ENCODE data around the gene RNF113B.

RNF113B gene

DNA sequence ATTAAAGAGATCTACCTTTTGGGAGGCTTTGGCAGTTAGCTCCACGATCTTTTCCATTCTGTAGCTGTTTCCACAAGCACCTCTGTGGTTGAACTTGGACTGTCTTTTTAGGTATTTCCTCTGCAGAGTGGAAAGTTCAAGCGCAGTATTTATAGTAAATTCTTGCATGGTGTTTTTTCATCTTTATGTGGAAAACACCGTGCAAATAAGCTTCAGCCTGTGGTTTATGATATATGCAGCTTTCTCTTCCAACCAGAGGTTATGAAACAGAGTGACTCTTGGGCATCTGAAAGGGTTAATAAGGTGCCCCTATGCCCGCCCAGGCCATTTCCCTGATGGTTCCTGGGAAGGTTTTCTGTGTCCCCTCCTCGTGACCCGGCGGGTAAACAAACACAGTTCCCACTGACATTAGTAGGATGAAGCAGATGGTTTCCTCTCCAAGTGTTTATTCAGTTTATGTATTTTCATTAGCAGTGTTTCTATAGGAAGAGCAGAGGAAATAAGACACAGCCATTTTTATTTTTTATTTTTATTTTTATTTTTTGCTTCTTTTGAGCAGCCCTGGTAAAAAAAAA, 39.7 kb upstream of the RNF113B start:
- Histone ChIP-seq H3K4me2 (ENCODE audit: low read length) (no peak overlapping the region), H3K27me3 (ENCODE audit: control insufficient read depth, insufficient read depth, low read length) (no peaks in the 10 kb centered on the region), H3K9me3 (replicated peaks; ENCODE audit: low read length) (no peaks in the 10 kb centered on the region), H3K9ac (ENCODE audit: low read depth, low read length) (no peak overlapping the region), H3K4me3 (ENCODE audit: low read length) (no peak overlapping the region), H3K36me3 (ENCODE audit: insufficient read depth, low read length) (no peaks in the 10 kb centered on the region), H3K4me1 (ENCODE audit: control insufficient read depth, insufficient read depth, low read length) (peaks cover 42% of the 10 kb centered on the region)

DNA sequence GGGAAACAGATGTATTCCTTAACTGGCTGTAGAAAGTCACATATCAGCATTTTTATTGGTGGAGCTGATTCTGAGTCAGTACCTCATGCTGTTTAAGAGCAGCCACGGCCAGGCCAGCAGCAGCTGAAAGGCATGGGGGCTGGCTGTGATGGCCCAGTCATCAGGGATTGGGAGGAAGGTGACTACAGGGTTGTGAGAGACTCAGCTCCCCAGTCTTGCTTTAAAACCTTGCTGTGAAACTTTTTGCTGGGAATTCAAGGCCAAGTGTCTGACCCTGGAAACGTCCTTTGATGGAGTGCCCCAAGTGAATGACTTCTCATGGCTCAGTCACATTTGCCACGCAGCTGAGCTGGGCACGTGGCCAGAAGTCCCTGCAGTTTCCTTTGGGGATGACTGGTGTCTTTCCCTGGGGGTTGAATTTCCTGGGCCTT, 39.1 kb upstream of the RNF113B start:
- no peak overlapping the region for H3K4me3 ChIP-seq (ENCODE audit: low read length)
- no peak overlapping the region for H3K9ac ChIP-seq (ENCODE audit: low read depth, low read length)
- H3K4me2 ChIP-seq (ENCODE audit: low read length) = peak overlapping the region; percentile 40
- no peaks in the 10 kb centered on the region for H3K27me3 ChIP-seq (ENCODE audit: control insufficient read depth, insufficient read depth, low read length)
- H3K4me1 ChIP-seq (ENCODE audit: control insufficient read depth, insufficient read depth, low read length) = peaks cover 36% of the 10 kb centered on the region
- no peaks in the 10 kb centered on the region for H3K36me3 ChIP-seq (ENCODE audit: insufficient read depth, low read length)
- H3K9me3 ChIP-seq (replicated peaks; ENCODE audit: low read length) = no peaks in the 10 kb centered on the region

DNA sequence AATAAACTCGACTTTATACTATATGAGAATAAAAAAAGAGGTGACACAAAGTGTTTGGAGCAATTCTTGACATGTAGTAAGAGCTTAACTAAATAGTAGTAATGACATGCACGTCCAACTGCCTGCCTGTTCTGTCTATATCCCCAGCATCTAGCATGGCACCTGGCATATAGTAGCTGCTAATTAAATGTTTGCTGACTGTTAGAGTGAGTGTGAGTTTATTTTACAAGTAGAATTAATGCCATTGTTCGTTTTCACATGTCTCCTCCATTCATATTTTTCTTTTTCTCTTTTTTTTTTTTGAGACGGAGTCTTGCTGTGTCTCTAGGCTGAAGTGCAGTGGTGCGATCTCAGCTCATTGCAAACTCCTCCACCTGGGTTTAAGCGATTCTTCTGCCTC, 38.4 kb upstream of the RNF113B start:
- Histone ChIP-seq H3K4me3 (ENCODE audit: low read length) (no peak overlapping the region), H3K27me3 (ENCODE audit: control insufficient read depth, insufficient read depth, low read length) (no peaks in the 10 kb centered on the region), H3K36me3 (ENCODE audit: insufficient read depth, low read length) (no peaks in the 10 kb centered on the region)

DNA sequence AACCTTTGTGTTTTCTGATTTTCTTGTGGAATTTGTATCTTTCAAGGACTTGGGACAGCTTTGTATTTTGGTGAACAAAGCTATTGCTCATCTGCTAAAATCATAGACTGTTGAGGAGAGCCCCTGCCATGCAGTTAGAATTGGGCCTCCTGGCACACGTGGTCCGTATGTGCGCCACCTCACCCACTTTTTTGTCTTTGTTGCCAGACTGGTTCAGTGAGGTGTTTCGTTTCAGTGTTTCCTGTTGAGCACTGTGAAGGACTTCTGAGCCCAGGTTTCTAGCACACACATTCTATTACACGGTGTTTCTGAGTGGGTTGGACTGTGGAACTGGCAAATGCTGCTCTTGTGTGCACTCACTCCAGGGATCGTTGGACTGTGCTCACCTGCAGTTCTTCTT, 37.6 kb upstream of the RNF113B start:
- peak overlapping the region; percentile 5 for H3K9ac ChIP-seq (ENCODE audit: low read depth, low read length)
- no peaks in the 10 kb centered on the region for H3K36me3 ChIP-seq (ENCODE audit: insufficient read depth, low read length)
- H3K4me1 ChIP-seq (ENCODE audit: control insufficient read depth, insufficient read depth, low read length) = peaks cover 40% of the 10 kb centered on the region
- peak overlapping the region; percentile 58 for H3K4me2 ChIP-seq (ENCODE audit: low read length)
- H3K9me3 ChIP-seq (replicated peaks; ENCODE audit: low read length) = no peaks in the 10 kb centered on the region
- H3K4me3 ChIP-seq (ENCODE audit: low read length) = no peak overlapping the region
- H3K27me3 ChIP-seq (ENCODE audit: control insufficient read depth, insufficient read depth, low read length) = no peaks in the 10 kb centered on the region

More for the DNA sequence above, 38.4 kb upstream of the RNF113B start:
- Histone ChIP-seq H3K9ac (ENCODE audit: low read depth, low read length) (no peak overlapping the region), H3K4me2 (ENCODE audit: low read length) (no peak overlapping the region), H3K4me1 (ENCODE audit: control insufficient read depth, insufficient read depth, low read length) (peaks cover 36% of the 10 kb centered on the region), H3K9me3 (replicated peaks; ENCODE audit: low read length) (no peaks in the 10 kb centered on the region)

DNA sequence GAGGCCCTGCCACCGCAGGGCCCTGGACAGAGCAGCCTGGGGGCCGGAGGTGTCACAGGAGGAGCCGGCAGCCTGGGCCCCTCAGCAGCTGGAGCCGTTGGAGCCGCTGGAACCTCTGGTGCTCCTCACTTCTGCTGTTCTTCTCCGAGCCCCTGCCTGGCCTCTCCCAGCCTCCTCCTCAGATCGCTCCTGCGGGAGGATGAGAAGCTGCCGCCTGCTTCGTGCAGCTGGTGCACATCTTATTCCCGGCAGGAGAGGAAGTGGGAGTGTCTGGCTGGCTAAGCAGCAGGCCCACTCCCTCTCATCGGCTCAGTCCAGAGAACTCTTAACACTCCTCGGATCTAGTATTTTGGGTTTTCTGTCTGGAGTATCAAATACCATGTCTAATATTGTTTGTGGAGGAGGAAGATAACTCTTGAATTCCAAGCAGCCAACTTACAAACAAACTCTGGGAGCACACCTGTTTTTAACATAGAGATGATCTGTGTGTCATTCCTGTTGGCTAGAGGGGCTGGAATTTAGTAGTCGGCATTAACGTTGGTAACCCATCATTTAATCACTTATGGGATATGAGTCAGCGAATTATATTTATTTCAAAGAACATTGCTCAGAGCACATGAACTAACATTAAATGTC, 37.1 kb upstream of the RNF113B start:
- H3K4me3 ChIP-seq (ENCODE audit: low read length) = peak overlapping the region; percentile 33
- peak overlapping the region; percentile 24 for H3K9ac ChIP-seq (ENCODE audit: low read depth, low read length)
- H3K36me3 ChIP-seq (ENCODE audit: insufficient read depth, low read length) = no peaks in the 10 kb centered on the region
- peaks cover 40% of the 10 kb centered on the region for H3K4me1 ChIP-seq (ENCODE audit: control insufficient read depth, insufficient read depth, low read length)
- H3K27me3 ChIP-seq (ENCODE audit: control insufficient read depth, insufficient read depth, low read length) = no peaks in the 10 kb centered on the region
- no peaks in the 10 kb centered on the region for H3K9me3 ChIP-seq (replicated peaks; ENCODE audit: low read length)
- peak overlapping the region; percentile 58 for H3K4me2 ChIP-seq (ENCODE audit: low read length)

DNA sequence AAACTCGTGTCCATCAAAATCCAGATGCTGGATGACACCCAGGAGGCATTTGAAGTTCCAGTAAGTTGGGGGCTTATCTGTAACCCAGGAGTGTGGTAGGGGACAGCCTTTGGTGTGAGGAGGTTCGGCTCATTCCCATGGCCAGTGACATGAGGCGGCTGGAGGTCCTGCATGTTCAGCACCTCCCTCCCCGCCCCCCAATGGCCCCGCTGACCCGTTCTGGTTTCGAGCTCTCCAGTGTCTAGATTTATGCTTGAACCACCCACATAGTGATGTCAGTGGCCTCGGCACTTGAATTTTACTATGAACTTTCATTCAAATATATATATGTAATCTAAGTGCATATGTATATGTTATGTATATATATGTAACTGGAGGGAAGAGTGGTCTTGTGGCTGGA, 36.3 kb upstream of the RNF113B start:
- H3K4me1 ChIP-seq (ENCODE audit: control insufficient read depth, insufficient read depth, low read length) = peaks cover 40% of the 10 kb centered on the region
- no peaks in the 10 kb centered on the region for H3K36me3 ChIP-seq (ENCODE audit: insufficient read depth, low read length)

DNA sequence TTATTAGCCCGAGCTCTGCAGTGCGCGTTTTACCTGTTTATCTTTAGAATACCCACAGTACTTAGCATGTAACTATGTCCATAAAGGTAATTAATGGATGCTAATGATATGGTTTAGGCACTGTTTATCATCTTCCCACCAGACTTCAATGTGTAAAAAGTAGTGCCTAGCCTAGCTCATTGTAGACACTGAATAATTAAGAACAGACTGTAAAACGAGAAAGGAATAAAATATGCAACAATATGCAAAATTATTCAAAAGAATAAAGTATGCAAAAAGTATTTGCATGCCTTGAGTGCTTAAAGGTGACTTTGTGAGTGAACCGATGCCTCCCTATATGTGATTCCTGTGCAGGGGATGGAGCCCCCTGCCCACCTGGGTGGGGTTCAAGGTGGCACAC, 35.7 kb upstream of the RNF113B start:
- Histone ChIP-seq H3K9ac (ENCODE audit: low read depth, low read length) (no peak overlapping the region), H3K36me3 (ENCODE audit: insufficient read depth, low read length) (no peaks in the 10 kb centered on the region), H3K27me3 (ENCODE audit: control insufficient read depth, insufficient read depth, low read length) (no peaks in the 10 kb centered on the region), H3K4me1 (ENCODE audit: control insufficient read depth, insufficient read depth, low read length) (peaks cover 40% of the 10 kb centered on the region), H3K4me3 (ENCODE audit: low read length) (no peak overlapping the region), H3K9me3 (replicated peaks; ENCODE audit: low read length) (no peaks in the 10 kb centered on the region), H3K4me2 (ENCODE audit: low read length) (no peak overlapping the region)

More for the DNA sequence above, 36.3 kb upstream of the RNF113B start:
- H3K4me2 ChIP-seq (ENCODE audit: low read length) = no peak overlapping the region
- no peak overlapping the region for H3K9ac ChIP-seq (ENCODE audit: low read depth, low read length)
- H3K4me3 ChIP-seq (ENCODE audit: low read length) = no peak overlapping the region
- H3K9me3 ChIP-seq (replicated peaks; ENCODE audit: low read length) = no peaks in the 10 kb centered on the region
- H3K27me3 ChIP-seq (ENCODE audit: control insufficient read depth, insufficient read depth, low read length) = no peaks in the 10 kb centered on the region

DNA sequence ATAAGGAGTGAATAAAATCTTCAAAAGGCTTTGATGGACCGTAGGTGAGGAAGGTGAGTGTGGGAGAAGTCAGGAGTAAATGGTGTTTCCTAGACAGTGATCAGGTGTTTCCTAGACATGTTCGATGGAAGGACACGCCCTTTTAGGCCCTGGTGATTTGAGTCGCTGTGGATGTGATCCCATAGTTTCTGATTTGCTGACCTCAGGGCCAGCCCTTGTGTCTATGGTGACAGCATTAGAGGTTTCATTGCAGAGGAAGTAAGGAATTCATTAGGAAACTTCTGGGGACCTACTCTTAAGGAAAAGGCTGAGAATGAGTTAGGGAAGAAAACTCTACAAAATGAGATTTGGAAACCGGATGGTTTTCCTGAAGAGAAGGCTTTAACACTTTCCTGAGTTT, 31.5 kb upstream of the RNF113B start:
- Histone ChIP-seq H3K4me2 (ENCODE audit: low read length) (no peak overlapping the region), H3K36me3 (ENCODE audit: insufficient read depth, low read length) (no peaks in the 10 kb centered on the region), H3K4me3 (ENCODE audit: low read length) (no peak overlapping the region), H3K4me1 (ENCODE audit: control insufficient read depth, insufficient read depth, low read length) (peaks cover 11% of the 10 kb centered on the region), H3K9me3 (replicated peaks; ENCODE audit: low read length) (peaks cover 3% of the 10 kb centered on the region), H3K9ac (ENCODE audit: low read depth, low read length) (no peak overlapping the region), H3K27me3 (ENCODE audit: control insufficient read depth, insufficient read depth, low read length) (no peaks in the 10 kb centered on the region)

DNA sequence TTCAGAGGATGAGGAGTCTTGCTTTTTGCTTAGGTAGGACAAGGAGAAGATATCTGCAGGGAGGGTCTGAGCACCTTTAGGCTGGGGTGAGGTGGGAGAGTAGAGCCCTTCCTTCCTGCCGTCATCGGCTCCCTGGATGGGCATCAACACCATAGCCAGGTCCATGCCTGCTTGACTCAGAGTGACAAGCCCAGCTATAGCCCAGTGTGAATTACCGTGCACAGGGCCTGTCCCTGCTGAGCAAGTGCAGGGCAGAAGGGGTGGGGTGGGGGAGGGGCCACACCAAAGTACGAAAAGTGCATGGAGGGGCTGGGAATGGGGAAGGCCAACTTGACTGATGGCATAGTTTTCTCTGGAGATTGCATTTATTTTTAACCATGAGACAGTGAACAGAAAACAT, 30.3 kb upstream of the RNF113B start:
- Histone ChIP-seq H3K4me3 (ENCODE audit: low read length) (no peak overlapping the region), H3K36me3 (ENCODE audit: insufficient read depth, low read length) (no peaks in the 10 kb centered on the region), H3K9ac (ENCODE audit: low read depth, low read length) (peak overlapping the region; percentile 56), H3K9me3 (replicated peaks; ENCODE audit: low read length) (peaks cover 3% of the 10 kb centered on the region), H3K27me3 (ENCODE audit: control insufficient read depth, insufficient read depth, low read length) (no peaks in the 10 kb centered on the region), H3K4me2 (ENCODE audit: low read length) (peak overlapping the region; percentile 43), H3K4me1 (ENCODE audit: control insufficient read depth, insufficient read depth, low read length) (peaks cover 7% of the 10 kb centered on the region)

DNA sequence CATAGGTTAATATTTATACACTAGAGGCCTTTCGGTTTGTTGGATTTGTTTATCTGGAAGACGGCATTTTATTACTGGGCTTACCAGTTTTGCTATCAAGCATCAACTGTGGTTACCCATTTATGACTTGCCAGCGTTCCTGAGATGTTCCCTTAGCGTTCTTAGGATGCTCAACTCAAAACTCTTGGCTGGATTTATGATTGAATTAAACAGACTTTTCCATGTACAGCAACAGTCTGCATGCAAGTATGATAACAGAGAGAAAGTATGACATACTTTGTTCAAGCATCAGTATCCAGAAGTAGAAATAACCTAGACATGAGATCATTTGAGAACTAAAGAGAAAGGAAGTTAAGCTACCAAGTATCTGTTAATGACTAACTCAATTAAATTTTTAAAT, 29.9 kb upstream of the RNF113B start:
- Histone ChIP-seq H3K36me3 (ENCODE audit: insufficient read depth, low read length) (no peaks in the 10 kb centered on the region), H3K4me2 (ENCODE audit: low read length) (peak overlapping the region; percentile 43), H3K4me1 (ENCODE audit: control insufficient read depth, insufficient read depth, low read length) (peaks cover 7% of the 10 kb centered on the region), H3K4me3 (ENCODE audit: low read length) (no peak overlapping the region), H3K9me3 (replicated peaks; ENCODE audit: low read length) (peaks cover 3% of the 10 kb centered on the region), H3K9ac (ENCODE audit: low read depth, low read length) (peak overlapping the region; percentile 56), H3K27me3 (ENCODE audit: control insufficient read depth, insufficient read depth, low read length) (no peaks in the 10 kb centered on the region)

DNA sequence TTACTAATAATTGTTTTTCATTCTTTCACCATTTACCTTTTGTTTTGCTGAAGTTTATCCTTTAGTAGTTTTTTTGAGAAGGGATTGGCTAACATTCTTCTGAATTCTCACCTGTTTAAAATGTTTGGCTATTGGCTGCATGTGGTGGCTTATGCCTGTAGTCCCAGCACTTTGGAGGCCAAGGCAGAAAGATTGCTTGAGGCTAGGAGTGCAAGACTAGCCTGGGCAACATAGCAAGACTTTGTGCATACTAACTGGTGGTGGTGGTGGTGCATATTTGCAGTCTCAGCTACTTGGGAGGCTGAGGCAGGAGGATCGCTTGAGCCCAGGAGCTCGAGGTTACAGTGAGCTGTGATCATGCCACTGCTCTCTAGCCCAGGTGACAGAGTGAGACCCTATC, 27.5 kb upstream of the RNF113B start:
- Histone ChIP-seq H3K4me1 (ENCODE audit: control insufficient read depth, insufficient read depth, low read length) (peaks cover 3% of the 10 kb centered on the region), H3K9ac (ENCODE audit: low read depth, low read length) (no peak overlapping the region), H3K9me3 (replicated peaks; ENCODE audit: low read length) (peaks cover 3% of the 10 kb centered on the region), H3K4me3 (ENCODE audit: low read length) (no peak overlapping the region), H3K36me3 (ENCODE audit: insufficient read depth, low read length) (no peaks in the 10 kb centered on the region), H3K27me3 (ENCODE audit: control insufficient read depth, insufficient read depth, low read length) (no peaks in the 10 kb centered on the region), H3K4me2 (ENCODE audit: low read length) (no peak overlapping the region)

All from skeletal muscle satellite cell (primary cell).